SK-N-SH (cell line): ENCODE results near the gene ANGPTL8.

ENCODE experiments used
- CHD2 ChIP-seq: fragments of 150-350 bp; IDR thresholded peaks from 2 replicates; pipeline ENCODE4 v1.6.1; 2018; ENCODE audit warnings: low read length; ENCODE audit not compliant: partially characterized antibody
- FOSL2 ChIP-seq: IDR thresholded peaks from 2 replicates; pipeline ENCODE4 v1.4.0; 2012; ENCODE audit warnings: low read depth, mild to moderate bottlenecking, moderate library complexity, borderline replicate concordance
- GABPA ChIP-seq: IDR thresholded peaks from 2 replicates; pipeline ENCODE4 v1.4.0; 2012; ENCODE audit warnings: low read depth, mild to moderate bottlenecking
- MEF2A ChIP-seq: IDR thresholded peaks from 2 replicates; pipeline ENCODE4 v1.4.0; 2012; ENCODE audit warnings: low read depth, borderline replicate concordance
- PBX3 ChIP-seq: IDR thresholded peaks from 2 replicates; pipeline ENCODE4; 2012
- POLR2AphosphoS5 ChIP-seq: IDR thresholded peaks from 2 replicates; pipeline ENCODE4 v1.6.1; 2012; ENCODE audit warnings: low read depth, low read length
- RFX5 ChIP-seq: IDR thresholded peaks from 2 replicates; pipeline ENCODE4 v1.6.1; 2012; ENCODE audit warnings: mild to moderate bottlenecking, improper control_type of control experiment, low read length
- TAF1 ChIP-seq: IDR thresholded peaks from 2 replicates; pipeline ENCODE4 v1.6.1; 2012; ENCODE audit warnings: low read depth, mild to moderate bottlenecking, low read length, moderate library complexity, borderline replicate concordance
- YY1 ChIP-seq: IDR thresholded peaks from 2 replicates; pipeline ENCODE4 v1.4.0; 2012; ENCODE audit warnings: low read depth, mild to moderate bottlenecking
- TF ChIP-seq, protein P1 (sequence below): fragments of 200-600 bp; sonication (generic); IDR thresholded peaks from 2 replicates; pipeline ENCODE4 v1.6.1; 2017; ENCODE audit warnings: antibody characterized with exemption, mild to moderate bottlenecking, moderate library complexity
- TF ChIP-seq, protein P2 (sequence below): fragments of 150-350 bp; IDR thresholded peaks from 2 replicates; pipeline ENCODE4 v1.6.1; 2017; ENCODE audit warnings: antibody characterized with exemption, low read length, low read depth, borderline replicate concordance

DNA sequence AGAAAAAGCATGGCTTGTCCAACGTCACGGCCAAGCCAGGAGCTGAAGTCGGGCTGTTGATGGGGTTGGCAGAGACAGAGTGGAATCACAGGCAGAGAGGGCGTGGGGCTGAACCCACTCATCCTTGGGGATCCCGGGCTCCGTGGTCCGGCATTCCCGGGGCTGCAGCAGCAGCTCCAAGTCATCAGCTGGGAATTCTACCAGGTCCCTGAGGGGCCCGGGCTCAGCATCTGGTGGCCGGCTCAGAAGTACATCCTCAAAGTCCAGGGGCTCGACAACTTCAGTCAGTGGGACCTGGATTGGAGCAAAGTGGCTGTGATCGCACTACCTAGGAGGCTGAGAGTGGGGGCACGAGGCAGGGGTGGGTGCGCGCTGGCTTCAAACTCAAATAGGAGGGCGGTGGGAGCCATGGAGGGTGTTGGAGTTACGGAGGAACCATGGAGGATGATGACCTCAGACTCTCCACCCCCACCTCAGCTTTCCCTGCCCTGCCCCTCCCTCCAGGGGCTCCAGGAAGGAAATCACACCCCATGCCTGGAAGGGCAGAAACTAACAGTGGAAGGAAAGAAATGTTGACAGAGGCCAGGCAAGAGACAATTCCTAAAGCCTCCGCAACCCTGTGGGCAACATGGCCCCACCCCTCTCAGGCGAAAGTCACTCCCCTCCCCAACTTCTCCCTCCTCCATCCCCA is 13.4 kb downstream of the ANGPTL8 start:
- TF ChIP-seq FOSL2 (no peak), YY1 (no peak), POLR2AphosphoS5 (no peak), TAF1 (no peak), RFX5 (no peak), MEF2A (no peak), GABPA (no peak), CHD2 (no peak), PBX3 (no peak)
- TF ChIP-seq, protein P1, sequence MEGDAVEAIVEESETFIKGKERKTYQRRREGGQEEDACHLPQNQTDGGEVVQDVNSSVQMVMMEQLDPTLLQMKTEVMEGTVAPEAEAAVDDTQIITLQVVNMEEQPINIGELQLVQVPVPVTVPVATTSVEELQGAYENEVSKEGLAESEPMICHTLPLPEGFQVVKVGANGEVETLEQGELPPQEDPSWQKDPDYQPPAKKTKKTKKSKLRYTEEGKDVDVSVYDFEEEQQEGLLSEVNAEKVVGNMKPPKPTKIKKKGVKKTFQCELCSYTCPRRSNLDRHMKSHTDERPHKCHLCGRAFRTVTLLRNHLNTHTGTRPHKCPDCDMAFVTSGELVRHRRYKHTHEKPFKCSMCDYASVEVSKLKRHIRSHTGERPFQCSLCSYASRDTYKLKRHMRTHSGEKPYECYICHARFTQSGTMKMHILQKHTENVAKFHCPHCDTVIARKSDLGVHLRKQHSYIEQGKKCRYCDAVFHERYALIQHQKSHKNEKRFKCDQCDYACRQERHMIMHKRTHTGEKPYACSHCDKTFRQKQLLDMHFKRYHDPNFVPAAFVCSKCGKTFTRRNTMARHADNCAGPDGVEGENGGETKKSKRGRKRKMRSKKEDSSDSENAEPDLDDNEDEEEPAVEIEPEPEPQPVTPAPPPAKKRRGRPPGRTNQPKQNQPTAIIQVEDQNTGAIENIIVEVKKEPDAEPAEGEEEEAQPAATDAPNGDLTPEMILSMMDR = no peak
- TF ChIP-seq, protein P2, sequence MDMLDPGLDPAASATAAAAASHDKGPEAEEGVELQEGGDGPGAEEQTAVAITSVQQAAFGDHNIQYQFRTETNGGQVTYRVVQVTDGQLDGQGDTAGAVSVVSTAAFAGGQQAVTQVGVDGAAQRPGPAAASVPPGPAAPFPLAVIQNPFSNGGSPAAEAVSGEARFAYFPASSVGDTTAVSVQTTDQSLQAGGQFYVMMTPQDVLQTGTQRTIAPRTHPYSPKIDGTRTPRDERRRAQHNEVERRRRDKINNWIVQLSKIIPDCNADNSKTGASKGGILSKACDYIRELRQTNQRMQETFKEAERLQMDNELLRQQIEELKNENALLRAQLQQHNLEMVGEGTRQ = no peak
